GM23248 (cell line): ENCODE data around the gene FHL2. TPM values are rescaled to one million over a fixed set of nuclear protein-coding genes. Genes with fewer than 3 reads are reported as not detected.
A peak's percentile ranks its signal among the peaks of the same experiment; 100 is the strongest.

Source experiments
- DNase-seq: peaks from one replicate; pipeline ENCODE4 v3.0.0-alpha.2; 2015
- H2AFZ ChIP-seq: fragments of 200-600 bp; sonication (generic); 2 replicates; pipeline ENCODE4 v1.6.1; 2016; ENCODE audit warnings: antibody characterized with exemption
- H3F3A ChIP-seq: fragments of 200-600 bp; sonication (generic); 2 replicates; pipeline ENCODE4 v1.6.1; 2016; ENCODE audit warnings: mild to moderate bottlenecking, antibody characterized with exemption, mixed run types; ENCODE audit not compliant: insufficient read depth
- H3K27ac ChIP-seq: fragments of 200-600 bp; sonication (generic); 2 replicates; pipeline ENCODE4 v1.5.1; 2016; ENCODE audit warnings: mild to moderate bottlenecking
- H3K27me3 ChIP-seq: fragments of 200-600 bp; sonication (generic); replicated peaks from 2 replicates; pipeline ENCODE4 v1.6.1; 2016; ENCODE audit warnings: mild to moderate bottlenecking; ENCODE audit not compliant: insufficient read depth
- H3K36me3 ChIP-seq: fragments of 200-600 bp; sonication (generic); 2 replicates; pipeline ENCODE4 v1.6.1; 2016; ENCODE audit warnings: low read depth, mild to moderate bottlenecking
- H3K4me1 ChIP-seq: fragments of 200-600 bp; sonication (generic); 2 replicates; pipeline ENCODE4 v1.6.1; 2016; ENCODE audit warnings: mild to moderate bottlenecking; ENCODE audit not compliant: insufficient read depth
- H3K4me2 ChIP-seq: fragments of 200-600 bp; sonication (generic); one replicate; pipeline ENCODE4 v1.6.1; 2016; ENCODE audit warnings: mild to moderate bottlenecking; ENCODE audit not compliant: unreplicated experiment
- H3K4me3 ChIP-seq: fragments of 200-600 bp; sonication (generic); 2 replicates; pipeline ENCODE4 v1.5.1; 2016; ENCODE audit warnings: mild to moderate bottlenecking
- H3K79me2 ChIP-seq: fragments of 200-600 bp; sonication (generic); 2 replicates; pipeline ENCODE4 v1.6.1; 2016; ENCODE audit warnings: mild to moderate bottlenecking; ENCODE audit not compliant: insufficient read depth
- H3K9ac ChIP-seq: fragments of 200-600 bp; sonication (generic); 2 replicates; pipeline ENCODE4 v1.6.1; 2016; ENCODE audit warnings: mild to moderate bottlenecking
- H3K9me2 ChIP-seq: fragments of 200-600 bp; sonication (generic); 2 replicates; pipeline ENCODE4 v1.6.1; 2016; ENCODE audit warnings: mixed run types, mild to moderate bottlenecking, moderate library complexity; ENCODE audit not compliant: insufficient read depth
- H3K9me3 ChIP-seq: fragments of 200-600 bp; sonication (generic); one replicate; pipeline ENCODE4 v1.6.1; 2017; ENCODE audit warnings: low read depth
- H4K20me1 ChIP-seq: fragments of 200-600 bp; sonication (generic); 2 replicates; pipeline ENCODE4 v1.6.0; 2016; ENCODE audit not compliant: insufficient read depth
- EZH2 ChIP-seq: fragments of 200-600 bp; sonication (generic); IDR thresholded peaks from 2 replicates; pipeline ENCODE4 v1.6.1; 2018; ENCODE audit warnings: antibody characterized with exemption, mild to moderate bottlenecking; ENCODE audit not compliant: insufficient read depth, poor library complexity, severe bottlenecking
- EZH2phosphoT487 ChIP-seq: fragments of 200-600 bp; sonication (generic); IDR thresholded peaks from 2 replicates; pipeline ENCODE4 v1.6.1; 2018; ENCODE audit warnings: antibody characterized with exemption, moderate library complexity, mild to moderate bottlenecking, low read depth; ENCODE audit not compliant: insufficient read depth
- WGBS, 2 experiments: methylation state at CpG; one replicate each; pipeline ENCODE4 v1.1.6; 2015 to 2017; ENCODE audit warnings: low lambda C conversion rate in 2 of 2, low coverage in 1 of 2; ENCODE audit errors: missing lambda C conversion rate in 2 of 2; 5-methylcytosine and 5-hydroxymethylcytosine counted together
- in situ Hi-C: fragments of 300-500 bp; cut with MboI; formaldehyde crosslinking; loops from 2 replicates; pipeline ENCODE4 v1.15.0; 2020
- polyA plus RNA-seq: library from polyadenylated mRNA; unstranded; fragments of >200 nt; fragmentation: Nextera tagmentation; extraction: Ambion mirVana; gene quantifications from 2 replicates; pipeline ENCODE4 v1.2.1, GENCODE V29; 2016
- total RNA-seq: library from RNA; depleted of rRNA; stranded (reverse); fragments of >200 nt; shearing (Covaris generic); gene quantifications from 2 replicates; pipeline ENCODE4 v1.2.3, GENCODE V29; 2014; rRNA removed

Gene FHL2, protein sequence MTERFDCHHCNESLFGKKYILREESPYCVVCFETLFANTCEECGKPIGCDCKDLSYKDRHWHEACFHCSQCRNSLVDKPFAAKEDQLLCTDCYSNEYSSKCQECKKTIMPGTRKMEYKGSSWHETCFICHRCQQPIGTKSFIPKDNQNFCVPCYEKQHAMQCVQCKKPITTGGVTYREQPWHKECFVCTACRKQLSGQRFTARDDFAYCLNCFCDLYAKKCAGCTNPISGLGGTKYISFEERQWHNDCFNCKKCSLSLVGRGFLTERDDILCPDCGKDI
- total RNA-seq (383 and 404 TPM in 2 replicates), polyA plus RNA-seq (598 and 610 TPM in 2 replicates)

DNA sequence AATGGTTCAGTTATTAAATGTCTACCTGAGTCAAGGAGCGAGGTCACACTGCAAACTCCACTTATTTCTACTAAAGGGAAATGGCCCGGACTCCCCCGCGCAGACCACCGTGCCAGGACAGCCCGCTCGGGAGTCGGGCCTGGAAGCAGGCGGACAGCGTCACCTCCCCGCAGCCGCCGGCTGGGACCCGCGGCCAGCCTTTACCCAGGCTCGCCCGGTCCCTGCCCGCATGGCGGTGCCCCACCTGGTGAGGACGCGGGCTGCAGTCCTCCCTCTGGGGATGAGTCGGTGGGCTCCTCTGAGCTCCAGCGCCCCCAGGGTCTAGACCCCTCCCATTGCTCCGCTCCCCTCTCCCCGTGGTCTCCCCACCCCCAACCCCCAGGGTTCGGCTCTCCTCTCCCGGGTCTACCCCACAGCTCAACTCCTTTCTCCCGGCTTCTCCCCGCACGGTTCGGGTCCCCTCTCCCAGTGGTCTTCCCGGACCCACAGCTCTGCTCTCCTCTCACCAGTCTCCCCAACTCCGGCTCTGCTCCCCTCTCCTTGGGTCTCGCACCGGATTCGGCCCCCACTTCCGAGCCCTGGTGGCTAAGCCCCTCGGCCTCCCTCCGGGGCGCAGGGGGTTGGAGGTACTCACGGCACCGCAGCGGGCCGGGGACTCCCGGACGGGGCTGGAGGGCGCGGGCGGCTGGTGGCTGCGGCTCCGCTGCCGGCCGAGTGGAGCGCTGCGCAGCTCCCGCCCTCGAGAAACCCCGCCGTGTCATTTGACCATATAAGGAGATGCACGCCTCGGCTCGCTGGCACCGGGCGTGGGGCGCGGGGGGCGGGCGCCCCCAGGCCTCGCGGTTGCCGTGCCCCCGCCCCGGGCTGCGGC, at the start of gene FHL2:
TSS of gene FHL2 (minus strand) at position 716 of the 871 bp plus-strand sequence. CDS start 12,535 bp downstream, outside the sequence.
- H3K9ac ChIP-seq: peak within 1 kb of the TSS; percentile 100
- 1 to 2% methylated on average over 30 to 66 of the region's 74 CpGs for WGBS, 2 experiments
- peaks cover 28% of the 10 kb centered on the region for H3K36me3 ChIP-seq
- H2AFZ ChIP-seq: peak within 1 kb of the TSS; percentile 80
- H3K4me2 ChIP-seq: peak within 1 kb of the TSS; percentile 96
- no peaks in the 10 kb centered on the region for H4K20me1 ChIP-seq
- in situ Hi-C loops: no loop called here
- H3K9me2 ChIP-seq: no peaks in the 10 kb centered on the region
- peaks cover 62% of the 10 kb centered on the region for H3F3A ChIP-seq
- peak within 1 kb of the TSS; percentile 100 for H3K4me3 ChIP-seq
- TF ChIP-seq EZH2: no peak
- TF ChIP-seq EZH2phosphoT487: no peak
- peak within 1 kb of the TSS; percentile 98 for H3K27ac ChIP-seq
- H3K27me3 ChIP-seq: no peaks in the 10 kb centered on the region
- DNase-seq: peak; percentile 94
- H3K79me2 ChIP-seq: peaks cover 73% of the 10 kb centered on the region
- H3K4me1 ChIP-seq: peaks cover 38% of the 10 kb centered on the region
- no peaks in the 10 kb centered on the region for H3K9me3 ChIP-seq

DNA sequence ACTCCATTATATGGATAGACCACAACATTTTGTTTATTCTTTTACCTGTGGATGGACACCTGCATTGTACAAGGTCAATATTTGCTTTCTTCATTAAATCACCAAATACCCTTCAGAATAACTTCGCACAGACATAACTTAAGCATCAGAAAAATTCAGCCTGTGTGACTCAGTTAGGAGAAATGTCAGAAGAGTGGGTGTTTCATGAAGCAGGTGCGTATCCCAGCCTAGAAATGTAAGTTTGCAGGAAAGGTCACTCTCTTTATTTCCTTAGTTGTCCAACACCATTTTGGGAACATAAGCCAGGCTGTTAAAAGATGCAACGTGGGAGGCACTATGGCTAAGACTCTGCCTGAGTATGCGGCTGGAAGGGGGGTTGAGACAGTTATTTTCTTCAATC, 48.6 kb upstream of the FHL2 start:
- H3K27ac ChIP-seq: no peak overlapping the region
- no peaks in the 10 kb centered on the region for H3K27me3 ChIP-seq
- no peaks in the 10 kb centered on the region for H3F3A ChIP-seq
- no peaks in the 10 kb centered on the region for H3K4me1 ChIP-seq
- TF ChIP-seq EZH2phosphoT487 (no peak), EZH2 (no peak)
- no peak overlapping the region for H3K4me3 ChIP-seq
- no peaks in the 10 kb centered on the region for H4K20me1 ChIP-seq
- no peaks in the 10 kb centered on the region for H3K36me3 ChIP-seq
- no peaks in the 10 kb centered on the region for H3K79me2 ChIP-seq
- no peak overlapping the region for H3K9ac ChIP-seq
- H2AFZ ChIP-seq: no peak overlapping the region
- H3K9me3 ChIP-seq: no peaks in the 10 kb centered on the region
- in situ Hi-C loops: no loop called here
- H3K4me2 ChIP-seq: no peak overlapping the region
- 79 to 80% methylated on average over 4 of the region's 4 CpGs for WGBS, 2 experiments
- DNase-seq: no peak
- H3K9me2 ChIP-seq: no peaks in the 10 kb centered on the region

DNA sequence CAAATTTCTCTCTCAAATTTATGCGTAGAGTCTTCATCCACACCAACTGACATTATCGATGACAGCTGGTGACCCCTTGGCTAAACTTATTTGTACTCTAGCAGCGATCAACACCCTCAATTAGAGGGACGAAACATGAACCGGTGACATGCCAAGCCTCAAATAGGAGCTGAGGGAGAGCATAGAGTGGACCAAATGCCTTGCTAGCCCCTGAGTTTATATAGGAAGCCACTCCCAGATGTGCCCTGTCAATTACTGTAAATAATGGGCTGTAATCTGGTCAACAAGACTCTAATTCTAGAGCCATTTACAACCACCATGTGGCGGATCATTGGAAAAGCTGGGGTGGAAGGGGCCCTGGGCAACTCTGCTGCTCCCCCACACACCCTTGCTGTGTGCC, 47.6 kb upstream of the FHL2 start:
- Histone ChIP-seq H3K9me3 (no peaks in the 10 kb centered on the region), H3K36me3 (no peaks in the 10 kb centered on the region), H4K20me1 (no peaks in the 10 kb centered on the region), H3K9ac (no peak overlapping the region), H3K4me3 (no peak overlapping the region), H3K9me2 (no peaks in the 10 kb centered on the region), H3K4me2 (no peak overlapping the region), H3K27ac (no peak overlapping the region), H3F3A (no peaks in the 10 kb centered on the region), H2AFZ (no peak overlapping the region), H3K79me2 (no peaks in the 10 kb centered on the region), H3K4me1 (no peaks in the 10 kb centered on the region), H3K27me3 (no peaks in the 10 kb centered on the region)
- DNase-seq: no peak
- in situ Hi-C loops: no loop called here
- TF ChIP-seq EZH2phosphoT487 (no peak), EZH2 (no peak)
- WGBS, 2 experiments: 89 to 91% methylated on average over 6 of the region's 6 CpGs

DNA sequence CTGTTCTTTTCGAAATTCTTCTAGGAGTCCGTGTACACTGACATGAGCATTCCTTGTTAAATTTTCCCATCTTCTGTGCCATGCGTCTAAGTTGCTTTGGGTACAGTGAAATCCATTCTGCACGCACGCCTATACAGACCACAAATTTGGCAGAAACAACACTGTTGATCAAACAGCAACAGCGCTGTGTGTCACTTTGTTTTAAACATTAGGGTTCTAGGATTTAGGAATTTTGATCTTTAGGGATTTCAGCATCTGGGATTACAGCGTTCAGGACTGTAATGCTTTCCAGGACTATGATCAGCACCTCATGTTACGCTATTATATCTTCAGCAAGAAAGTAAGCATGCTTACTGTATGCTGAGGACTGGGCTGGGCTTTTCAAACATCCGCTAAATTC, 47.1 kb upstream of the FHL2 start:
- in situ Hi-C loops: no loop called here
- Histone ChIP-seq H3K79me2 (no peaks in the 10 kb centered on the region), H4K20me1 (no peaks in the 10 kb centered on the region), H3K9ac (no peak overlapping the region), H3K4me1 (no peaks in the 10 kb centered on the region), H3K27ac (no peak overlapping the region), H3F3A (no peaks in the 10 kb centered on the region), H3K9me3 (no peaks in the 10 kb centered on the region), H3K27me3 (no peaks in the 10 kb centered on the region), H3K9me2 (no peaks in the 10 kb centered on the region), H3K36me3 (no peaks in the 10 kb centered on the region), H3K4me2 (no peak overlapping the region), H3K4me3 (no peak overlapping the region), H2AFZ (no peak overlapping the region)
- TF ChIP-seq EZH2: no peak
- TF ChIP-seq EZH2phosphoT487: no peak
- DNase-seq: no peak
- WGBS, 2 experiments: 48 to 55% methylated on average over 9 of the region's 9 CpGs
